HG03354 (cell line): ENCODE results near the gene ACP6.

Source experiments
- ATAC-seq: cut with Tn5 transposase; IDR thresholded peaks from one replicate; pipeline ENCODE4 v1.9.1; 2021; ENCODE audit warnings: mild to moderate bottlenecking; ENCODE audit not compliant: unreplicated experiment, poor library complexity, severe bottlenecking

ACP6 gene

GRCh38 chr1:147652306-147652705 is 18.0 kb downstream of the ACP6 start:
- ATAC-seq: no peak

- ATAC-seq: no peak
Measured at GRCh38 chr1:147651466-147651865, 18.9 kb downstream of the ACP6 start.

- no peak for ATAC-seq
Measured at GRCh38 chr1:147648933-147649332, 21.4 kb downstream of the ACP6 start.

GRCh38 chr1:147647796-147648633 is 22.3 kb downstream of the ACP6 start:
- no peak for ATAC-seq

GRCh38 chr1:147643974-147644373 is 26.4 kb downstream of the ACP6 start:
- ATAC-seq: no peak

GRCh38 chr1:147641695-147642592 is 28.4 kb downstream of the ACP6 start:
- ATAC-seq: no peak

- no peak for ATAC-seq
Measured at GRCh38 chr1:147641291-147641690, 29.0 kb downstream of the ACP6 start.

GRCh38 chr1:147640553-147641165 is 29.7 kb downstream of the ACP6 start:
- peak; percentile 93 for ATAC-seq

GRCh38 chr1:147636314-147636713 is 34.0 kb downstream of the ACP6 start:
- no peak for ATAC-seq

- no peak for ATAC-seq
Measured at GRCh38 chr1:147635342-147635741, 35.0 kb downstream of the ACP6 start.

GRCh38 chr1:147634645-147635044 is 35.7 kb downstream of the ACP6 start:
- no peak for ATAC-seq

GRCh38 chr1:147633759-147634158 is 36.6 kb downstream of the ACP6 start:
- no peak for ATAC-seq

- ATAC-seq: no peak
Measured at GRCh38 chr1:147631839-147632238, 38.5 kb downstream of the ACP6 start.

- no peak for ATAC-seq
Measured at GRCh38 chr1:147630447-147630846, 39.9 kb downstream of the ACP6 start.

- no peak for ATAC-seq
Measured at GRCh38 chr1:147630022-147630421, 40.3 kb downstream of the ACP6 start.

- no peak for ATAC-seq
Measured at GRCh38 chr1:147628441-147628840, 41.9 kb downstream of the ACP6 start.

GRCh38 chr1:147627435-147628110 is 42.8 kb downstream of the ACP6 start:
- peak; percentile 74 for ATAC-seq

- ATAC-seq: no peak
Measured at GRCh38 chr1:147626739-147627138, 43.6 kb downstream of the ACP6 start.

GRCh38 chr1:147626291-147626690 is 44.0 kb downstream of the ACP6 start:
- no peak for ATAC-seq
